Upper lobe of left lung (tissue), 6 donors: ENCODE results near the gene ARF3. TPM values are rescaled to one million over a fixed set of nuclear protein-coding genes. Genes with fewer than 3 reads are reported as not detected.

ENCODE experiments used
- ATAC-seq, 2 donors: fragments of 200-7000 bp; cut with Tn5 transposase; one replicate each; pipeline ENCODE4 v1.9.1; 2022; ENCODE audit warnings: mild to moderate bottlenecking in 2 of 2, moderate library complexity in 2 of 2; ENCODE audit not compliant: low FRiP score in 2 of 2
- DNase-seq, 2 donors: peaks; one replicate each; pipeline ENCODE4 v3.0.0-alpha.2; 2019 to 2020
- H3K27ac ChIP-seq, 4 donors: fragments of 200-600 bp; sonication (generic); one replicate each; pipeline ENCODE4 v1.5.1; 2016 to 2019
- H3K27me3 ChIP-seq, 4 donors: fragments of 200-600 bp; sonication (generic); one replicate each; pipeline ENCODE4 v1.5.1; 2017 to 2019
- H3K36me3 ChIP-seq, 4 donors: fragments of 200-600 bp; sonication (generic); one replicate each; pipeline ENCODE4 v1.5.1; 2016 to 2019
- H3K4me1 ChIP-seq, 4 donors: fragments of 200-600 bp; sonication (generic); one replicate each; pipeline ENCODE4 v1.5.1; 2018 to 2019
- H3K4me3 ChIP-seq, 4 donors: fragments of 200-600 bp; sonication (generic); one replicate each; pipeline ENCODE4 v1.5.1; 2017 to 2019; ENCODE audit warnings: mild to moderate bottlenecking in 2 of 4, moderate library complexity in 1 of 4
- H3K9me3 ChIP-seq, 4 donors: fragments of 200-600 bp; sonication (generic); one replicate each; pipeline ENCODE4 v1.5.1; 2018 to 2019
- EP300 ChIP-seq, 4 donors: sonication (generic); formaldehyde crosslinking; IDR thresholded peaks; one replicate each; pipeline ENCODE4 v1.5.1; 2017; ENCODE audit warnings: antibody characterized with exemption in 4 of 4, control low read depth in 2 of 4
- POLR2A ChIP-seq, 4 donors: fragments of 450-650 bp; IDR thresholded peaks; one replicate each; pipeline ENCODE4 v1.5.1; 2016 to 2017; ENCODE audit warnings: antibody characterized with exemption in 4 of 4, mild to moderate bottlenecking in 2 of 4
- POLR2AphosphoS5 ChIP-seq, 2 donors: sonication (generic); formaldehyde crosslinking; IDR thresholded peaks; one replicate each; pipeline ENCODE4 v1.5.1; 2017; ENCODE audit warnings: antibody characterized with exemption in 2 of 2
- WGBS, 2 donors: methylation state at CpG; one replicate each; pipeline ENCODE4 v1.1.5; 2017 to 2018; 5-methylcytosine and 5-hydroxymethylcytosine counted together
- total RNA-seq, 6 donors: library from RNA; depleted of rRNA in 4 of 6; stranded (reverse); fragments of >200 nt in 4 of 6; gene quantifications; one replicate each; pipeline versions ENCODE4 v1.1.0 to v1.2.1, GENCODE V29; 2016 to 2021
- TF ChIP-seq, protein P1 (sequence below), 6 experiments: fragments of 450-650 bp in 4 of 6; fragments of 200-600 bp in 2 of 6; sonication (generic) in 2 of 6; IDR thresholded peaks; one replicate each; pipeline ENCODE4 v1.5.1; 2016 to 2019; ENCODE audit warnings: antibody characterized with exemption in 6 of 6
- donor health status: DM: no; HTN: no; CAD: no; lungs with moderate emphysema.
- donor health status: DM: no; HTN: yes; CAD: no; lungs with severe emphysema.

ARF3 gene
- total RNA-seq, 6 donors from 2014 or later = 67.4 to 178 (median 99.2) TPM

DNA sequence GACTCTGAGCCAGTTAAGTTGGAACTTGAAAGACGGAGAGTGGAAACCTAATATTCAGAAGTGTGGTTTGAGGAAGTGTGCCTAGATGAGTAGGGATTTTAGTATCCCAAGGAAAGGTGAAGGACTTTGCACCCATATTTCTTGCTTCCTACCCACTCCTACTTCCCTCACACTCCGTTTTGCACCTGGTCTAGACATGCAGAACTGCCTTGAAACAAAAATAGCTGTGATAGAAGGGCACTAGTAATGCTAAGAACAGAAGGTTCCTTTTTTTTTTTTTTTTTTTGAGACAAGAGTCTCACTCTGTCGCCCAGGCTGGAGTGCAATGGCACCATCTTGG lies 732 bp upstream of the ARF3 start:
- Histone ChIP-seq H3K27me3 (no peaks in the 10 kb centered on the region), H3K27ac (peak overlapping the region in 2 of 4 donors; percentile 90 to 96), H3K36me3 (peaks cover 0 to 17% (median 0%) of the 10 kb centered on the region in 4 donors), H3K4me1 (peaks cover 25 to 27% (median 27%) of the 10 kb centered on the region in 4 donors), H3K9me3 (no peaks in the 10 kb centered on the region), H3K4me3 (peak overlapping the region in 3 of 4 donors; percentile 71 to 100 (median 100))
- 14 to 18% methylated on average over 3 of the region's 3 CpGs for WGBS, 2 donors
- no peak for DNase-seq
- TF ChIP-seq POLR2AphosphoS5 (IDR thresholded peaks at IDR 0.05) = no peak
- TF ChIP-seq EP300 (IDR thresholded peaks at IDR 0.05) = no peak
- TF ChIP-seq, protein P1, sequence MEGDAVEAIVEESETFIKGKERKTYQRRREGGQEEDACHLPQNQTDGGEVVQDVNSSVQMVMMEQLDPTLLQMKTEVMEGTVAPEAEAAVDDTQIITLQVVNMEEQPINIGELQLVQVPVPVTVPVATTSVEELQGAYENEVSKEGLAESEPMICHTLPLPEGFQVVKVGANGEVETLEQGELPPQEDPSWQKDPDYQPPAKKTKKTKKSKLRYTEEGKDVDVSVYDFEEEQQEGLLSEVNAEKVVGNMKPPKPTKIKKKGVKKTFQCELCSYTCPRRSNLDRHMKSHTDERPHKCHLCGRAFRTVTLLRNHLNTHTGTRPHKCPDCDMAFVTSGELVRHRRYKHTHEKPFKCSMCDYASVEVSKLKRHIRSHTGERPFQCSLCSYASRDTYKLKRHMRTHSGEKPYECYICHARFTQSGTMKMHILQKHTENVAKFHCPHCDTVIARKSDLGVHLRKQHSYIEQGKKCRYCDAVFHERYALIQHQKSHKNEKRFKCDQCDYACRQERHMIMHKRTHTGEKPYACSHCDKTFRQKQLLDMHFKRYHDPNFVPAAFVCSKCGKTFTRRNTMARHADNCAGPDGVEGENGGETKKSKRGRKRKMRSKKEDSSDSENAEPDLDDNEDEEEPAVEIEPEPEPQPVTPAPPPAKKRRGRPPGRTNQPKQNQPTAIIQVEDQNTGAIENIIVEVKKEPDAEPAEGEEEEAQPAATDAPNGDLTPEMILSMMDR (IDR thresholded peaks at IDR 0.05) = no peak
- TF ChIP-seq POLR2A (IDR thresholded peaks at IDR 0.05) = no peak
- no peak for ATAC-seq

DNA sequence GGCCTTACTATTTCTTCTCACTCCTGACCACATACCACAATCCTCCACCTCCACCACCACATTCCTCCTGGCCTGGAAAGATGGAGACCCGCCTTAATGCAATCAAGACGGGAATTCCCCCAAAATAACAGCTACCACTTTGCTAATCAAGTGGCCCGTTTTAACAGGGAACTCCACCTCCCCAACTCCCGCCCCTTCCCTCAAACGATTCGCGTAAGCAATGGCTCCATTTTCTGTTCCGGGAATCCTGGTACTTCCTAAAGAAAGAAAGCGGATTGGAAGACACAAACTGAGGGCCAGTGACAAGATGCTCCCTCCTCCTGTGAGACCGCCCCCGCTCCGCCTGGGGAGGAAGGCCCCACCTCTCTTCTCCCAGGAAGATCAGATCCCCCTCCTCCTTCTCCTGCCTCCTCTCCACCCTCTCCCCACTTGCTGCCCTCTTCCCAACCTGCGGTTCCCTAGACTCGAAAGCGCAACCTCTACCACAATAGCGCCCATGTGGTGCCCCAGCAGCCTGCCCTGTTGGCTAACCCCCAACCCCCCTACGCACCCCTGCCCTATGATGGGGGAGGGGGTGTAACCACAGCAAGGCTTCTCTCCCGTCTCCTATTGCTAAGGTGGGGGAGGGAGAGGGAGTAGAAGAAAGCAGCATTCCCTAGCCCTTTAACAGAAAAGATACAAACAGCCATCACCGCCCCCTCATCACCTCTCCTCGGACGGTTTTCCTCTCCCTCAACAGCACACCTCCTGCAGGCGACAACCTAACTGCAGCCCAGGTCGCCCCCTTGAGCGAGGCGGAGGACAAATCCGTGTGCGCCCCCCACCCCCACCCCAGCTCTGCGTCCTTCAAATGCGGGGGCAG lies 777 bp downstream of the ARF3 start:
- Histone ChIP-seq H3K9me3 (no peaks in the 10 kb centered on the region), H3K36me3 (peaks cover 0 to 33% (median 0%) of the 10 kb centered on the region in 4 donors), H3K4me3 (peak overlapping the region; percentile 71 to 100 (median 98)), H3K27ac (peak overlapping the region; percentile 78 to 96 (median 91)), H3K4me1 (peaks cover 25 to 27% (median 27%) of the 10 kb centered on the region in 4 donors), H3K27me3 (no peaks in the 10 kb centered on the region)
- 0% methylated on average over 27 to 28 of the region's 29 CpGs for WGBS, 2 donors
- ATAC-seq = peak; percentile 93 to 94
- TF ChIP-seq POLR2AphosphoS5 (IDR thresholded peaks at IDR 0.05) (peak; percentile 53 to 57), POLR2A (IDR thresholded peaks at IDR 0.05) (peak in 1 of 4 donors; percentile 36), EP300 (IDR thresholded peaks at IDR 0.05) (peak in 3 of 4 donors; percentile 25 to 35 (median 31))
- TF ChIP-seq, protein P1 (IDR thresholded peaks at IDR 0.05) = peak in 2 of 6 experiments; percentile 16 to 23
- DNase-seq = peak; percentile 83 to 92

DNA sequence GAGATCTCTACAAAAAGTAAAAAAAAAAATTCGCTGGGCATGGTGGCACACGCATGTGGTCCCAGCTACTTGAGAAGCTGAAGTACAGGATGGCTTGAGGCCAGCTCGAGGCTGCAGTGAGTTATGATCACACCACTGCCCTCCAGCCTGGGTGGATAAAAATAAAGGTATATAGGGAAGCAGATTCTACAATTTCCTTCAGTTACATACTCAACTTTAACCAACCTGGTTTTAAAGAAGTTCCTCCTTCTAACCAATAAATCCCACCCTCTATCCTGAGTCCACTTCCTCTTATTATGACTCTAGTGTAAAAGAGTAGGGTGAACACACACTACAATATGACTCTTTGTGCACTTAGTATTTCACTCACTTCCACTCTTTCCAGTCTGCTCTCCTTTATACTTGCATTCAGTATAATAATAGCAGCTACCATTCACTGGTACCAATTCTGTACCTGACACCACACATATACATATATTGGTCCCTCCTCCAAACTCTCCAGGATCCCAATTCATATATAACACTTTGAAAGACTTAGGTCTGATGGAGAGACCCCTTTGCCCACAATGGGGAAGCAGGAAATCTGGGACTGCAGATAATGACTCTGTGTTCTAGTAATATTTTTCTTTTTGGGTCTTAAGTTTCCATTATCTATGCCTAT lies 2.3 kb downstream of the ARF3 start:
- Histone ChIP-seq H3K27ac (peak overlapping the region in 3 of 4 donors; percentile 78 to 96 (median 90)), H3K27me3 (no peaks in the 10 kb centered on the region), H3K9me3 (no peaks in the 10 kb centered on the region), H3K36me3 (peaks cover 0 to 43% (median 1%) of the 10 kb centered on the region in 4 donors), H3K4me3 (no peak overlapping the region), H3K4me1 (peaks cover 25 to 27% (median 27%) of the 10 kb centered on the region in 4 donors)
- 42 to 46% methylated on average over 3 of the region's 3 CpGs for WGBS, 2 donors
- ATAC-seq = no peak
- DNase-seq = peak in 1 of 2 donors; percentile 38
- TF ChIP-seq EP300 (IDR thresholded peaks at IDR 0.05) = no peak
- TF ChIP-seq, protein P1 (IDR thresholded peaks at IDR 0.05) = no peak
- no peak for TF ChIP-seq POLR2AphosphoS5 (IDR thresholded peaks at IDR 0.05)
- no peak for TF ChIP-seq POLR2A (IDR thresholded peaks at IDR 0.05)

DNA sequence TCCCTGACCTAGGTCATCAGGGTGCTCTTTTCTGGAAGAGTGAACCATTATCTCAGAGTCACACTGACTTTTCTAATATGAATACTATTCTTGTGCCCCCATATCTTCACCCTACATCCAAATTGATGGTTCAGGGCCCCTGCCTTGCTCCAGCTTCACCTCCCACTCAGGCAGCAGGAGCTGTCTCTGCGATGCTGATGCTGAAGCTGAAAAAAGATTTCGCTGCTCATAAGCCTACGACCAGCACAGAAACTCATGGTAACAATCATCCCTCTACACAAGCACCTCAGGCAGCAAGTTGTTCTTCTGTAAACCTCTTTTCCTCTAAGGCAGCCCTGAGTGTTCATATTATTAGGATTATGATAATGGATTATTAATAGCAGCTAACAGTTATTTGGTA lies 3.2 kb downstream of the ARF3 start:
- Histone ChIP-seq H3K27me3 (no peaks in the 10 kb centered on the region), H3K36me3 (peaks cover 0 to 48% (median 5%) of the 10 kb centered on the region in 4 donors), H3K4me1 (peaks cover 25 to 27% (median 27%) of the 10 kb centered on the region in 4 donors), H3K9me3 (no peaks in the 10 kb centered on the region), H3K27ac (no peak overlapping the region), H3K4me3 (no peak overlapping the region)
- DNase-seq = no peak
- 97 to 98% methylated on average over 3 of the region's 3 CpGs for WGBS, 2 donors
- no peak for TF ChIP-seq EP300 (IDR thresholded peaks at IDR 0.05)
- ATAC-seq = no peak

DNA sequence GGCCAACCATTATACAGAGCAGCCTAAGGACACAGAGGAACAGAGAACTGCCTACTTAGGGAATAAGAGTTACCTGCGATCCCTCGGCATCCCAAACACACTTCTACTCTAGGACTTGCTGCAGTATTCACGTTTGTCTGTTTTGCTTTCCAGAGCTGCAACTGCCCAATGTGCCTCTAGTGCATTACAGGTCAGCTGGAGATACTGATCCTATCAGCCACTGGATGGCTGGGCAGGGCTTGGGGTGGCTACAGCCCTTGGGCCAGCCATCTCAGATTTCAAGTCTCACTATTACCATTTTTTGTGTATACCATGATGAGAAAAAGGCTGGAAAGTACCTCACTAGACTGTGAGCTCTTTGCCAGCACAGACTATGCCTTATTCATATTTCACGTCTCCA lies 4.6 kb downstream of the ARF3 start:
- no peaks in the 10 kb centered on the region for H3K9me3 ChIP-seq
- H3K4me3 ChIP-seq = no peak overlapping the region
- no peak for TF ChIP-seq EP300 (IDR thresholded peaks at IDR 0.05)
- TF ChIP-seq POLR2A (IDR thresholded peaks at IDR 0.05) = no peak
- TF ChIP-seq POLR2AphosphoS5 (IDR thresholded peaks at IDR 0.05) = no peak
- TF ChIP-seq, protein P1 (IDR thresholded peaks at IDR 0.05) = no peak
- H3K4me1 ChIP-seq = peaks cover 19 to 24% (median 21%) of the 10 kb centered on the region in 4 donors
- WGBS, 2 donors = 86 to 93% methylated on average over 4 of the region's 4 CpGs
- no peak overlapping the region for H3K27ac ChIP-seq
- ATAC-seq (no peak), DNase-seq (no peak)
- no peaks in the 10 kb centered on the region for H3K27me3 ChIP-seq
- peaks cover 0 to 48% (median 5%) of the 10 kb centered on the region in 4 donors for H3K36me3 ChIP-seq
